SK-N-SH (cell line): ENCODE measurements around the gene LMO7. TPM values are rescaled to one million over a fixed set of nuclear protein-coding genes. Genes with fewer than 3 reads are reported as not detected.

Source experiments
- CTCF ChIA-PET: fragments of 300-600, 350-600 bp; formaldehyde crosslinking; extraction: SDS; loops from one replicate; lab custom pipeline; 2021; lab: Yijun Ruan, JAX
- POLR2A ChIA-PET: fragments of 350-600 bp; sonication (Branson Sonifier 250); formaldehyde crosslinking; extraction: SDS; loops from one replicate; lab custom pipeline; 2020; ENCODE audit warnings: antibody characterized with exemption, inconsistent platforms; lab: Yijun Ruan, JAX
- DNase-seq: peaks from one replicate; pipeline ENCODE4 v3.0.0; 2012
- H2AFZ ChIP-seq: fragments of 200-600 bp; sonication (generic); 2 replicates; pipeline ENCODE4 v1.8.1; 2016; ENCODE audit warnings: antibody characterized with exemption, mild to moderate bottlenecking, low read depth
- H3F3A ChIP-seq: fragments of 200-600 bp; sonication (generic); replicated peaks from 2 replicates; pipeline ENCODE3; 2016; ENCODE audit warnings: antibody characterized with exemption, mild to moderate bottlenecking; ENCODE audit not compliant: insufficient read depth
- H3K27ac ChIP-seq, 2 experiments: fragments of 200-500 bp in 1 of 2; fragments of 200-600 bp in 1 of 2; sonication (Bioruptor generic) in 1 of 2; sonication (generic), shearing (Covaris generic) in 1 of 2; 2 replicates each; pipeline versions ENCODE4 v1.5.1 to v1.6.1; 2014 to 2016; ENCODE audit warnings: low read depth in 2 of 2, inconsistent platforms in 1 of 2, low read length in 1 of 2, mild to moderate bottlenecking in 1 of 2, mixed read lengths in 1 of 2
- H3K27me3 ChIP-seq: fragments of 200-600 bp; sonication (generic), shearing (Covaris generic); 2 replicates; pipeline ENCODE4 v1.6.1; 2016; ENCODE audit warnings: mixed run types; ENCODE audit not compliant: insufficient read depth
- H3K36me3 ChIP-seq, 2 experiments: fragments of 200-500 bp in 1 of 2; fragments of 200-600 bp in 1 of 2; sonication (Bioruptor generic) in 1 of 2; sonication (generic) in 1 of 2; replicated peaks in 1 of 2; 2 replicates each; pipeline versions ENCODE3 to v1.5.1; 2014 to 2016; ENCODE audit warnings: low read length in 1 of 2, mild to moderate bottlenecking in 1 of 2; ENCODE audit not compliant: insufficient read depth in 2 of 2, control insufficient read depth in 1 of 2
- H3K4me1 ChIP-seq, 2 experiments: fragments of 200-500 bp in 1 of 2; fragments of 200-600 bp in 1 of 2; sonication (Bioruptor generic) in 1 of 2; sonication (generic), shearing (Covaris generic) in 1 of 2; 2 replicates each; pipeline versions ENCODE4 v1.5.1 to v1.6.1; 2014 to 2016; ENCODE audit warnings: low read depth in 1 of 2, low read length in 1 of 2, mixed run types in 1 of 2; ENCODE audit not compliant: insufficient read depth in 2 of 2, control insufficient read depth in 1 of 2
- H3K4me2 ChIP-seq: fragments of 200-600 bp; sonication (generic), shearing (Covaris generic); 2 replicates; pipeline ENCODE4 v1.6.1; 2017; ENCODE audit warnings: mixed run types
- H3K4me3 ChIP-seq, 2 experiments: fragments of 200-500 bp in 1 of 2; fragments of 200-600 bp in 1 of 2; sonication (Bioruptor generic) in 1 of 2; sonication (generic), shearing (Covaris generic) in 1 of 2; 2 replicates each; pipeline versions ENCODE4 v1.5.1 to v1.8.1; 2014 to 2016; ENCODE audit warnings: low read depth in 2 of 2, inconsistent platforms in 1 of 2, low read length in 1 of 2, mild to moderate bottlenecking in 1 of 2, mixed read lengths in 1 of 2, moderate library complexity in 1 of 2
- H3K79me2 ChIP-seq: fragments of 200-600 bp; sonication (generic); 2 replicates; pipeline ENCODE4 v1.8.1; 2017; ENCODE audit warnings: mild to moderate bottlenecking; ENCODE audit not compliant: insufficient read depth
- H3K9ac ChIP-seq: fragments of 200-600 bp; sonication (generic); 2 replicates; pipeline ENCODE4 v1.6.1; 2017; ENCODE audit warnings: mixed run types
- H3K9me2 ChIP-seq: fragments of 200-600 bp; sonication (generic); 2 replicates; pipeline ENCODE4 v1.6.1; 2017; ENCODE audit warnings: mixed run types
- H3K9me3 ChIP-seq: fragments of 200-600 bp; sonication (generic); 2 replicates; pipeline ENCODE4 v1.6.1; 2017; ENCODE audit warnings: mixed run types, mild to moderate bottlenecking, moderate library complexity
- H4K20me1 ChIP-seq: fragments of 200-600 bp; sonication (generic); 2 replicates; pipeline ENCODE4 v1.6.1; 2017; ENCODE audit warnings: mild to moderate bottlenecking, mixed run types; ENCODE audit not compliant: insufficient read depth
- CHD2 ChIP-seq: fragments of 150-350 bp; IDR thresholded peaks from 2 replicates; pipeline ENCODE4 v1.6.1; 2018; ENCODE audit warnings: low read length; ENCODE audit not compliant: partially characterized antibody
- CTCF ChIP-seq: fragments of 200-600 bp; sonication (generic); IDR thresholded peaks from 2 replicates; pipeline ENCODE4 v1.6.1; 2017; ENCODE audit warnings: antibody characterized with exemption, mild to moderate bottlenecking, moderate library complexity
- ELF1 ChIP-seq: IDR thresholded peaks from 2 replicates; pipeline ENCODE4 v1.4.0; 2012
- EP300 ChIP-seq, 2 experiments: IDR thresholded peaks; 2 replicates each; pipeline versions ENCODE4 v1.4.0 to v1.6.1; 2012; ENCODE audit warnings: borderline replicate concordance in 1 of 2, low read depth in 1 of 2, low read length in 1 of 2
- FOSL2 ChIP-seq: IDR thresholded peaks from 2 replicates; pipeline ENCODE4 v1.4.0; 2012; ENCODE audit warnings: low read depth, mild to moderate bottlenecking, moderate library complexity, borderline replicate concordance
- FOXM1 ChIP-seq: IDR thresholded peaks from 2 replicates; pipeline ENCODE4 v1.4.0; 2012; ENCODE audit warnings: low read depth, mild to moderate bottlenecking
- GATA2 ChIP-seq: sonication (generic); formaldehyde crosslinking; IDR thresholded peaks from 2 replicates; pipeline ENCODE4 v1.5.0; 2020; ENCODE audit warnings: mild to moderate bottlenecking, missing genetic modification reagents
- NFIC ChIP-seq: IDR thresholded peaks from 2 replicates; pipeline ENCODE4 v1.4.0; 2012; ENCODE audit warnings: borderline replicate concordance
- NRF1 ChIP-seq: IDR thresholded peaks from 2 replicates; pipeline ENCODE4 v1.6.1; 2012; ENCODE audit warnings: low read depth, mild to moderate bottlenecking, low read length
- POLR2AphosphoS5 ChIP-seq: IDR thresholded peaks from 2 replicates; pipeline ENCODE4 v1.6.1; 2012; ENCODE audit warnings: low read depth, low read length
- TCF12 ChIP-seq: IDR thresholded peaks from 2 replicates; pipeline ENCODE4 v1.4.0; 2012
- USF2 ChIP-seq: fragments of 150-350 bp; IDR thresholded peaks from 2 replicates; pipeline ENCODE4 v1.6.1; 2017; ENCODE audit warnings: antibody characterized with exemption, low read length, low read depth, borderline replicate concordance
- YY1 ChIP-seq: IDR thresholded peaks from 2 replicates; pipeline ENCODE4 v1.4.0; 2012; ENCODE audit warnings: low read depth, mild to moderate bottlenecking
- WGBS: methylation state at CpG from one replicate; pipeline ENCODE4 v1.1.6; 2017; ENCODE audit warnings: low lambda C conversion rate; 5-methylcytosine and 5-hydroxymethylcytosine counted together
- polyA plus RNA-seq, 3 experiments: library from polyadenylated mRNA; depleted of rRNA; stranded (reverse); fragments of >200 nt; gene quantifications; 2 replicates each; pipeline ENCODE4 v1.2.3, GENCODE V29; 2012
- TF ChIP-seq, protein P1 (sequence below): IDR thresholded peaks from 2 replicates; pipeline ENCODE4 v1.4.0; 2012; ENCODE audit warnings: low read depth
- TF ChIP-seq, protein P2 (sequence below): IDR thresholded peaks from 2 replicates; pipeline ENCODE4 v1.6.1; 2012; ENCODE audit warnings: mild to moderate bottlenecking, low read depth, low read length, moderate library complexity

The LMO7 gene
- polyA plus RNA-seq, 1 of the 3 experiments (the other 2 are of a cell fraction) = 83.6 TPM

- Histone ChIP-seq H3K9me2 (no peaks in the 10 kb centered on the region), H3K27ac (peak overlapping the region; percentile 78 to 81; a peak in 3 of 4 replicates), H3K79me2 (peaks cover 41% of the 10 kb centered on the region), H3F3A (peaks cover 37% of the 10 kb centered on the region), H3K4me1 (peaks cover 0 to 33% of the 10 kb centered on the region in 2 experiments; a peak in 2 of 4 replicates), H3K36me3 (peaks cover 12 to 35% of the 10 kb centered on the region in 2 experiments), H3K9me3 (no peaks in the 10 kb centered on the region), H3K4me2 (peak overlapping the region; percentile 69; the same call in 1 of the 2 replicates), H3K9ac (peak overlapping the region; percentile 22; the same call in 1 of the 2 replicates), H3K27me3 (no peaks in the 10 kb centered on the region), H2AFZ (no peak overlapping the region), H3K4me3 (no peak overlapping the region), H4K20me1 (no peaks in the 10 kb centered on the region)
- CTCF ChIA-PET = no interaction called here
- no peak for DNase-seq
- POLR2A ChIA-PET = no interaction called here
- 3% methylated on average over 1 of the region's 1 CpG for WGBS
- TF ChIP-seq NFIC (peak; percentile 38; the same call in 1 of the 2 replicates), CTCF (no peak), FOSL2 (peak; percentile 9; the same call in 1 of the 2 replicates), EP300 (IDR thresholded peaks at IDR 0.05; ENCODE audit: borderline replicate concordance in 1 of 2, low read depth in 1 of 2, low read length in 1 of 2) (0 out of 4 replicates have a peak, but pooled peaks of 1 of the 2 experiments have one; percentile 13)
- TF ChIP-seq, protein P1, sequence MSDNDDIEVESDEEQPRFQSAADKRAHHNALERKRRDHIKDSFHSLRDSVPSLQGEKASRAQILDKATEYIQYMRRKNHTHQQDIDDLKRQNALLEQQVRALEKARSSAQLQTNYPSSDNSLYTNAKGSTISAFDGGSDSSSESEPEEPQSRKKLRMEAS = no peak
Observed at GRCh38 chr13:75620020-75620419, 16.1 kb upstream of the LMO7 start.

DNA sequence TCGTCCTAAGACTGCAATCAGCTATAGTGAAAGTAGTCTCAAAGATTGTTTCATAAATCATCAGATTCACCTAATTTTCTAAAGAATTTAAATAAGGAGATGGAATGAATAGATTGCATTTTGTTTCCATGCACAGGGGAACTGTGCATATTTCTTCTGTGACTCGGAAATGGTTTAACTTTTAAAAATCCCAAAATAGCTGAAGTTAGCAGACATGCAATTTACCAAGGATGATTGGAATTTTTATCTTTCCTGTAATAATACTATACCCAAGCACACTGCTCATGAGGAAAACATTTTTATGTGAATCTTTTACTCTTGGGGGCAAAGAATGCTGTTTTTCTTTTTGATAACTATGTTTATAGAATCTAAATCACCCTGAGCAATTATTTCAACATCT, 15.0 kb upstream of the LMO7 start:
- POLR2A ChIA-PET = no interaction called here
- H3K36me3 ChIP-seq = peaks cover 15 to 33% of the 10 kb centered on the region in 2 experiments
- no peaks in the 10 kb centered on the region for H3K9me2 ChIP-seq
- H3K4me3 ChIP-seq = peak overlapping the region in 1 of 2 experiments; percentile 8; a peak in 1 of 4 replicates
- peaks cover 0 to 33% of the 10 kb centered on the region in 2 experiments; a peak in 2 of 4 replicates for H3K4me1 ChIP-seq
- 19% methylated on average over 2 of the region's 2 CpGs for WGBS
- H3K27ac ChIP-seq = peak overlapping the region; percentile 78 to 81; a peak in 3 of 4 replicates
- peaks cover 53% of the 10 kb centered on the region for H3K79me2 ChIP-seq
- H3F3A ChIP-seq = peaks cover 40% of the 10 kb centered on the region
- no peaks in the 10 kb centered on the region for H3K9me3 ChIP-seq
- no peak overlapping the region for H2AFZ ChIP-seq
- CTCF ChIA-PET = interaction anchor here (0.6 kb wide), 1 partner anchor 15 kb away, joined by 3 read pairs; no protein-coding TSS in a partner anchor
- DNase-seq = no peak
- no peaks in the 10 kb centered on the region for H3K27me3 ChIP-seq
- H4K20me1 ChIP-seq = no peaks in the 10 kb centered on the region
- H3K9ac ChIP-seq = peak overlapping the region; percentile 33; the same call in 1 of the 2 replicates
- H3K4me2 ChIP-seq = peak overlapping the region; percentile 69
- TF ChIP-seq GATA2 (CRISPR knock-in tag) (no peak), POLR2AphosphoS5 (peak; percentile 52; the same call in 1 of the 2 replicates), USF2 (no peak), CHD2 (no peak), CTCF (no peak), NRF1 (no peak), EP300 (IDR thresholded peaks at IDR 0.05; ENCODE audit: borderline replicate concordance in 1 of 2, low read depth in 1 of 2, low read length in 1 of 2) (peak; percentile 33 to 98), NFIC (peak; percentile 65), FOXM1 (peak; percentile 95), YY1 (0 out of 2 replicates have a peak, but pooled peaks have one; percentile 24), TCF12 (peak; percentile 92), ELF1 (no peak)
- TF ChIP-seq, protein P2, sequence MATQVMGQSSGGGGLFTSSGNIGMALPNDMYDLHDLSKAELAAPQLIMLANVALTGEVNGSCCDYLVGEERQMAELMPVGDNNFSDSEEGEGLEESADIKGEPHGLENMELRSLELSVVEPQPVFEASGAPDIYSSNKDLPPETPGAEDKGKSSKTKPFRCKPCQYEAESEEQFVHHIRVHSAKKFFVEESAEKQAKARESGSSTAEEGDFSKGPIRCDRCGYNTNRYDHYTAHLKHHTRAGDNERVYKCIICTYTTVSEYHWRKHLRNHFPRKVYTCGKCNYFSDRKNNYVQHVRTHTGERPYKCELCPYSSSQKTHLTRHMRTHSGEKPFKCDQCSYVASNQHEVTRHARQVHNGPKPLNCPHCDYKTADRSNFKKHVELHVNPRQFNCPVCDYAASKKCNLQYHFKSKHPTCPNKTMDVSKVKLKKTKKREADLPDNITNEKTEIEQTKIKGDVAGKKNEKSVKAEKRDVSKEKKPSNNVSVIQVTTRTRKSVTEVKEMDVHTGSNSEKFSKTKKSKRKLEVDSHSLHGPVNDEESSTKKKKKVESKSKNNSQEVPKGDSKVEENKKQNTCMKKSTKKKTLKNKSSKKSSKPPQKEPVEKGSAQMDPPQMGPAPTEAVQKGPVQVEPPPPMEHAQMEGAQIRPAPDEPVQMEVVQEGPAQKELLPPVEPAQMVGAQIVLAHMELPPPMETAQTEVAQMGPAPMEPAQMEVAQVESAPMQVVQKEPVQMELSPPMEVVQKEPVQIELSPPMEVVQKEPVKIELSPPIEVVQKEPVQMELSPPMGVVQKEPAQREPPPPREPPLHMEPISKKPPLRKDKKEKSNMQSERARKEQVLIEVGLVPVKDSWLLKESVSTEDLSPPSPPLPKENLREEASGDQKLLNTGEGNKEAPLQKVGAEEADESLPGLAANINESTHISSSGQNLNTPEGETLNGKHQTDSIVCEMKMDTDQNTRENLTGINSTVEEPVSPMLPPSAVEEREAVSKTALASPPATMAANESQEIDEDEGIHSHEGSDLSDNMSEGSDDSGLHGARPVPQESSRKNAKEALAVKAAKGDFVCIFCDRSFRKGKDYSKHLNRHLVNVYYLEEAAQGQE = no peak
